WTC11 (cell line): ENCODE results near the gene DCLK1. TPM values are rescaled to one million over a fixed set of nuclear protein-coding genes. Genes with fewer than 3 reads are reported as not detected.

Experiments
- ATAC-seq: fragments of 200-7000 bp; cut with Tn5 transposase; 2 replicates; pipeline ENCODE4 v1.10.0; 2021; ENCODE audit warnings: mild to moderate bottlenecking, moderate library complexity
- CTCF ChIA-PET: fragments of 300-600 bp; sonication (Branson Sonifier 250); formaldehyde crosslinking; loops from one replicate; lab custom pipeline; 2021; ENCODE audit warnings: antibody characterized with exemption; lab: Charles Lee
- POLR2A ChIA-PET: fragments of 350-600 bp; sonication (Branson Sonifier 250); formaldehyde crosslinking; loops from one replicate; lab custom pipeline; 2021; ENCODE audit warnings: antibody characterized with exemption; lab: Charles Lee
- DNase-seq: peaks from one replicate; pipeline ENCODE4 v3.0.0; 2021; ENCODE audit warnings: low spot score
- H3K27ac Mint-ChIP-seq: 2 replicates; pipeline ENCODE4 v1.8.0; 2021; ENCODE audit warnings: mixed read lengths
- H3K27me3 Mint-ChIP-seq: 2 replicates; pipeline ENCODE4 v1.8.0; 2021; ENCODE audit warnings: low read depth, mild to moderate bottlenecking, moderate library complexity, mixed read lengths
- H3K36me3 Mint-ChIP-seq: 2 replicates; pipeline ENCODE4 v1.8.0; 2021; ENCODE audit warnings: mixed read lengths
- H3K4me1 Mint-ChIP-seq: 2 replicates; pipeline ENCODE4 v1.8.0; 2022; ENCODE audit warnings: mixed read lengths
- H3K4me3 Mint-ChIP-seq: 2 replicates; pipeline ENCODE4 v1.8.0; 2021; ENCODE audit warnings: mild to moderate bottlenecking, moderate library complexity, mixed read lengths
- H3K9me3 Mint-ChIP-seq: 2 replicates; pipeline ENCODE4 v1.8.0; 2021; ENCODE audit warnings: mixed read lengths
- AFF4 ChIP-seq: sonication (generic); formaldehyde crosslinking; IDR thresholded peaks from 2 replicates; pipeline ENCODE4 v1.8.1; 2023; ENCODE audit warnings: mild to moderate bottlenecking, missing genetic modification reagents, borderline replicate concordance
- CREB1 ChIP-seq: sonication (generic); formaldehyde crosslinking; IDR thresholded peaks from 2 replicates; pipeline ENCODE4 v1.8.0; 2023; ENCODE audit warnings: mild to moderate bottlenecking, missing genetic modification reagents
- E2F1 ChIP-seq: sonication (generic); formaldehyde crosslinking; IDR thresholded peaks from 2 replicates; pipeline ENCODE4 v1.8.0; 2022; ENCODE audit warnings: mild to moderate bottlenecking, missing genetic modification reagents
- EMX1 ChIP-seq: fragments of 250-450 bp; sonication (Bioruptor Pico); IDR thresholded peaks from 2 replicates; pipeline ENCODE4 v1.8.0; 2021; ENCODE audit warnings: mild to moderate bottlenecking
- ERG ChIP-seq: fragments of 250-450 bp; sonication (Bioruptor Pico); IDR thresholded peaks from 2 replicates; pipeline ENCODE4 v1.8.0; 2021; ENCODE audit warnings: mild to moderate bottlenecking
- ESRRA ChIP-seq: sonication (generic); formaldehyde crosslinking; IDR thresholded peaks from 2 replicates; pipeline ENCODE4 v1.8.1; 2022; ENCODE audit warnings: mild to moderate bottlenecking, missing genetic modification reagents, borderline replicate concordance
- IRF2 ChIP-seq: sonication (generic); formaldehyde crosslinking; IDR thresholded peaks from 2 replicates; pipeline ENCODE4 v1.8.0; 2022; ENCODE audit warnings: low read depth, missing genetic modification reagents, borderline replicate concordance
- JAZF1 ChIP-seq: fragments of 250-450 bp; sonication (Bioruptor Pico); IDR thresholded peaks from 2 replicates; pipeline ENCODE4 v1.9.0; 2021; ENCODE audit warnings: moderate library complexity, mild to moderate bottlenecking, inconsistent platforms
- KAT7 ChIP-seq: sonication (generic); formaldehyde crosslinking; IDR thresholded peaks from 2 replicates; pipeline ENCODE4 v1.8.1; 2023; ENCODE audit warnings: missing genetic modification reagents, mild to moderate bottlenecking, borderline replicate concordance
- NR2C2 ChIP-seq: sonication (generic); formaldehyde crosslinking; IDR thresholded peaks from 2 replicates; pipeline ENCODE4 v1.8.0; 2022; ENCODE audit warnings: mild to moderate bottlenecking, missing genetic modification reagents
- PRDM15 ChIP-seq: sonication (generic); formaldehyde crosslinking; IDR thresholded peaks from 2 replicates; pipeline ENCODE4 v1.8.0; 2022; ENCODE audit warnings: missing genetic modification reagents
- SMAD3 ChIP-seq: sonication (generic); formaldehyde crosslinking; IDR thresholded peaks from 2 replicates; pipeline ENCODE4 v1.8.0; 2022; ENCODE audit warnings: missing genetic modification reagents, mild to moderate bottlenecking, borderline replicate concordance
- SMAD4 ChIP-seq: sonication (generic); formaldehyde crosslinking; IDR thresholded peaks from 2 replicates; pipeline ENCODE4 v1.8.0; 2022; ENCODE audit warnings: mild to moderate bottlenecking, missing genetic modification reagents
- ZNF671 ChIP-seq: fragments of 250-450 bp; sonication (Bioruptor Pico); IDR thresholded peaks from 2 replicates; pipeline ENCODE4 v1.8.0; 2021; ENCODE audit warnings: mild to moderate bottlenecking
- total RNA-seq: library from RNA; stranded (reverse); gene quantifications from 3 replicates; pipeline ENCODE4 v1.2.3, GENCODE V29; 2021
- TF ChIP-seq, protein P1 (sequence below): sonication (generic); formaldehyde crosslinking; conservative IDR thresholded peaks from 2 replicates; pipeline ENCODE4 v1.8.1; 2022; ENCODE audit warnings: mild to moderate bottlenecking, missing genetic modification reagents
- TF ChIP-seq, protein P2 (sequence below): sonication (generic); formaldehyde crosslinking; IDR thresholded peaks from 2 replicates; pipeline ENCODE4 v1.8.0; 2022; ENCODE audit warnings: mild to moderate bottlenecking, missing genetic modification reagents
- TF ChIP-seq, protein P3 (sequence below): sonication (generic); formaldehyde crosslinking; IDR thresholded peaks from 2 replicates; pipeline ENCODE4 v1.8.1; 2022; ENCODE audit warnings: missing genetic modification reagents, borderline replicate concordance
- TF ChIP-seq, protein P4 (sequence below): sonication (generic); formaldehyde crosslinking; IDR thresholded peaks from 2 replicates; pipeline ENCODE4 v1.8.0; 2022; ENCODE audit warnings: mild to moderate bottlenecking, missing genetic modification reagents

DCLK1 gene
- total RNA-seq, 1 experiment from 2014 or later, result 18.5 TPM

DNA sequence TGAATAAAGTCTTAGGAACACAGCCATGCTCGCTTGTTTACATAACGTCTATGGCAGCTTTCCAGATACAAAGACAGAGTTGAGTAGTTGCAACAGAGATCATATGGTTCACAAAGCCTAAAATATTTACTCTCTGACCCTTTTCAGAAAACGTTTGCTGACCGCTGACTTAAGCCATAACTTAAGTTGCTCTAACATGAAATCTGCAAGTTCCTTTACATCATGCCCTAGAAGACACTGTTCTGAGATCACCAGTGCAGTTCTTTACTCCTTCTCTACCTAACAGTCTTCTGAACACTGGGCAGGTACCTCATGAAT is 166.4 kb downstream of the DCLK1 start:
- H3K4me3 Mint-ChIP-seq, result no peak overlapping the region
- no peak for ATAC-seq
- no peak for TF ChIP-seq IRF2 (CRISPR knock-in tag)
- TF ChIP-seq, protein P1, sequence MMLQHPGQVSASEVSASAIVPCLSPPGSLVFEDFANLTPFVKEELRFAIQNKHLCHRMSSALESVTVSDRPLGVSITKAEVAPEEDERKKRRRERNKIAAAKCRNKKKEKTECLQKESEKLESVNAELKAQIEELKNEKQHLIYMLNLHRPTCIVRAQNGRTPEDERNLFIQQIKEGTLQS, result no peak
- TF ChIP-seq NR2C2 (CRISPR knock-in tag), result no peak
- TF ChIP-seq CREB1, result no peak
- TF ChIP-seq, protein P2, sequence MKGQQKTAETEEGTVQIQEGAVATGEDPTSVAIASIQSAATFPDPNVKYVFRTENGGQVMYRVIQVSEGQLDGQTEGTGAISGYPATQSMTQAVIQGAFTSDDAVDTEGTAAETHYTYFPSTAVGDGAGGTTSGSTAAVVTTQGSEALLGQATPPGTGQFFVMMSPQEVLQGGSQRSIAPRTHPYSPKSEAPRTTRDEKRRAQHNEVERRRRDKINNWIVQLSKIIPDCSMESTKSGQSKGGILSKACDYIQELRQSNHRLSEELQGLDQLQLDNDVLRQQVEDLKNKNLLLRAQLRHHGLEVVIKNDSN, result no peak
- TF ChIP-seq, protein P3, sequence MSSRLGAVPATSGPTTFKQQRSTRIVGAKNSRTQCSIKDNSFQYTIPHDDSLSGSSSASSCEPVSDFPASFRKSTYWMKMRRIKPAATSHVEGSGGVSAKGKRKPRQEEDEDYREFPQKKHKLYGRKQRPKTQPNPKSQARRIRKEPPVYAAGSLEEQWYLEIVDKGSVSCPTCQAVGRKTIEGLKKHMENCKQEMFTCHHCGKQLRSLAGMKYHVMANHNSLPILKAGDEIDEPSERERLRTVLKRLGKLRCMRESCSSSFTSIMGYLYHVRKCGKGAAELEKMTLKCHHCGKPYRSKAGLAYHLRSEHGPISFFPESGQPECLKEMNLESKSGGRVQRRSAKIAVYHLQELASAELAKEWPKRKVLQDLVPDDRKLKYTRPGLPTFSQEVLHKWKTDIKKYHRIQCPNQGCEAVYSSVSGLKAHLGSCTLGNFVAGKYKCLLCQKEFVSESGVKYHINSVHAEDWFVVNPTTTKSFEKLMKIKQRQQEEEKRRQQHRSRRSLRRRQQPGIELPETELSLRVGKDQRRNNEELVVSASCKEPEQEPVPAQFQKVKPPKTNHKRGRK (CRISPR knock-in tag), result no peak
- TF ChIP-seq EMX1 (CRISPR knock-in tag), result no peak
- no peak for TF ChIP-seq ESRRA (CRISPR knock-in tag)
- no peak for TF ChIP-seq SMAD3 (CRISPR knock-in tag)
- no peak for TF ChIP-seq KAT7 (CRISPR knock-in tag)
- no peak for TF ChIP-seq E2F1
- no peak for TF ChIP-seq JAZF1 (CRISPR knock-in tag)
- TF ChIP-seq ZNF671 (CRISPR knock-in tag), result no peak
- TF ChIP-seq, all 79 proteins: peak for 0
- CTCF ChIA-PET, result interaction anchor here (0.7 kb wide), 3 partner anchors 467 to 875 kb away, joined by 3 to 5 read pairs (median 4); no protein-coding TSS in a partner anchor
- H3K27ac Mint-ChIP-seq, result no peak overlapping the region
- DNase-seq, result no peak
- POLR2A ChIA-PET, result no interaction called here
- H3K36me3 Mint-ChIP-seq, result peaks cover 33% of the 10 kb centered on the region
- H3K4me1 Mint-ChIP-seq, result peaks cover 12% of the 10 kb centered on the region
- H3K27me3 Mint-ChIP-seq, result no peaks in the 10 kb centered on the region
- peaks cover 38% of the 10 kb centered on the region for H3K9me3 Mint-ChIP-seq

GRCh38 chr13:35964011-35964862 is 166.9 kb downstream of the DCLK1 start:
- Mint-ChIP-seq H3K27me3 (no peaks in the 10 kb centered on the region), H3K4me1 (peaks cover 12% of the 10 kb centered on the region), H3K9me3 (peaks cover 32% of the 10 kb centered on the region), H3K4me3 (no peak overlapping the region), H3K27ac (no peak overlapping the region), H3K36me3 (peaks cover 27% of the 10 kb centered on the region)
- ChIA-PET POLR2A (no interaction called here), CTCF (interaction anchor here (0.7 kb wide), 3 partner anchors 467 to 875 kb away, joined by 3 to 5 read pairs (median 4); no protein-coding TSS in a partner anchor)
- ATAC-seq, result no peak
- no peak for DNase-seq
- TF ChIP-seq AFF4 (CRISPR knock-in tag), result no peak
- TF ChIP-seq, protein P4, sequence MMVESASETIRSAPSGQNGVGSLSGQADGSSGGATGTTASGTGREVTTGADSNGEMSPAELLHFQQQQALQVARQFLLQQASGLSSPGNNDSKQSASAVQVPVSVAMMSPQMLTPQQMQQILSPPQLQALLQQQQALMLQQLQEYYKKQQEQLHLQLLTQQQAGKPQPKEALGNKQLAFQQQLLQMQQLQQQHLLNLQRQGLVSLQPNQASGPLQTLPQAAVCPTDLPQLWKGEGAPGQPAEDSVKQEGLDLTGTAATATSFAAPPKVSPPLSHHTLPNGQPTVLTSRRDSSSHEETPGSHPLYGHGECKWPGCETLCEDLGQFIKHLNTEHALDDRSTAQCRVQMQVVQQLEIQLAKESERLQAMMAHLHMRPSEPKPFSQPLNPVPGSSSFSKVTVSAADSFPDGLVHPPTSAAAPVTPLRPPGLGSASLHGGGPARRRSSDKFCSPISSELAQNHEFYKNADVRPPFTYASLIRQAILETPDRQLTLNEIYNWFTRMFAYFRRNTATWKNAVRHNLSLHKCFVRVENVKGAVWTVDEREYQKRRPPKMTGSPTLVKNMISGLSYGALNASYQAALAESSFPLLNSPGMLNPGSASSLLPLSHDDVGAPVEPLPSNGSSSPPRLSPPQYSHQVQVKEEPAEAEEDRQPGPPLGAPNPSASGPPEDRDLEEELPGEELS (CRISPR knock-in tag), result no peak
- TF ChIP-seq, protein P2, result no peak
- TF ChIP-seq SMAD4 (CRISPR knock-in tag), result no peak
- TF ChIP-seq ERG (CRISPR knock-in tag), result no peak
- no peak for TF ChIP-seq PRDM15 (CRISPR knock-in tag)
